MM.1S (cell line): Measurements from ENCODE around the gene CALHM2.

Experiments
- DNase-seq: peaks from one replicate; pipeline ENCODE4 v3.0.0-alpha.2; 2015
- H2AFZ ChIP-seq: fragments of 300-600 bp; sonication (generic); 2 replicates; pipeline ENCODE4 v1.6.0; 2016; ENCODE audit warnings: antibody characterized with exemption, low read length
- H3F3A ChIP-seq: fragments of 300-600 bp; sonication (generic); 2 replicates; pipeline ENCODE4 v1.6.1; 2016; ENCODE audit warnings: mild to moderate bottlenecking, antibody characterized with exemption, low read length, moderate library complexity, mixed read lengths; ENCODE audit not compliant: insufficient read depth
- H3K27ac ChIP-seq: fragments of 300-600 bp; sonication (generic); 2 replicates; pipeline ENCODE4 v1.5.1; 2016; ENCODE audit warnings: mild to moderate bottlenecking, low read length
- H3K27me3 ChIP-seq: fragments of 300-600 bp; sonication (generic); replicated peaks from 2 replicates; pipeline ENCODE4 v1.6.0; 2016; ENCODE audit warnings: low read length; ENCODE audit not compliant: insufficient read depth
- H3K36me3 ChIP-seq: fragments of 300-600 bp; sonication (generic); replicated peaks from 2 replicates; pipeline ENCODE4 v1.6.1; 2016; ENCODE audit warnings: mild to moderate bottlenecking, low read length, mixed read lengths; ENCODE audit not compliant: insufficient read depth
- H3K4me1 ChIP-seq: fragments of 300-600 bp; sonication (generic); 2 replicates; pipeline ENCODE4 v1.6.1; 2016; ENCODE audit warnings: low read length, mixed read lengths
- H3K4me2 ChIP-seq: fragments of 300-600 bp; sonication (generic); 2 replicates; pipeline ENCODE4 v1.6.0; 2016; ENCODE audit warnings: low read depth, low read length
- H3K4me3 ChIP-seq: fragments of 300-600 bp; sonication (generic); 2 replicates; pipeline ENCODE4 v1.5.1; 2016; ENCODE audit warnings: low read length, mixed read lengths
- H3K79me2 ChIP-seq: fragments of 300-600 bp; sonication (generic); 2 replicates; pipeline ENCODE4 v1.6.1; 2016; ENCODE audit warnings: mixed run types, low read length, mixed read lengths
- H3K9ac ChIP-seq: fragments of 300-600 bp; sonication (generic); 2 replicates; pipeline ENCODE4 v1.6.1; 2016; ENCODE audit warnings: low read length, mixed read lengths
- H3K9me2 ChIP-seq: fragments of 300-600 bp; sonication (generic); replicated peaks from 2 replicates; pipeline ENCODE4 v1.6.1; 2016; ENCODE audit warnings: mild to moderate bottlenecking, low read length, mixed read lengths; ENCODE audit not compliant: insufficient read depth
- H3K9me3 ChIP-seq: fragments of 300-600 bp; sonication (generic); replicated peaks from 2 replicates; pipeline ENCODE4 v1.6.1; 2016; ENCODE audit warnings: mild to moderate bottlenecking, low read length, mixed read lengths; ENCODE audit not compliant: insufficient read depth
- H4K20me1 ChIP-seq: fragments of 300-600 bp; sonication (generic); 2 replicates; pipeline ENCODE4 v1.6.1; 2016; ENCODE audit warnings: mild to moderate bottlenecking, low read length, moderate library complexity, mixed read lengths; ENCODE audit not compliant: insufficient read depth
- EZH2 ChIP-seq: fragments of 300-600 bp; sonication (generic); optimal IDR thresholded peaks from 2 replicates; pipeline ENCODE3; 2017; ENCODE audit warnings: low read depth, mild to moderate bottlenecking, antibody characterized with exemption, low read length, mixed read lengths
- EZH2phosphoT487 ChIP-seq: fragments of 300-600 bp; sonication (generic); IDR thresholded peaks from 2 replicates; pipeline ENCODE4 v1.6.1; 2018; ENCODE audit warnings: antibody characterized with exemption, low read length
- TF ChIP-seq, protein P1 (sequence below): fragments of 300-600 bp; sonication (generic); IDR thresholded peaks from 2 replicates; pipeline ENCODE4 v1.5.1; 2016; ENCODE audit warnings: antibody characterized with exemption, low read length, mixed read lengths

The CALHM2 gene

DNA sequence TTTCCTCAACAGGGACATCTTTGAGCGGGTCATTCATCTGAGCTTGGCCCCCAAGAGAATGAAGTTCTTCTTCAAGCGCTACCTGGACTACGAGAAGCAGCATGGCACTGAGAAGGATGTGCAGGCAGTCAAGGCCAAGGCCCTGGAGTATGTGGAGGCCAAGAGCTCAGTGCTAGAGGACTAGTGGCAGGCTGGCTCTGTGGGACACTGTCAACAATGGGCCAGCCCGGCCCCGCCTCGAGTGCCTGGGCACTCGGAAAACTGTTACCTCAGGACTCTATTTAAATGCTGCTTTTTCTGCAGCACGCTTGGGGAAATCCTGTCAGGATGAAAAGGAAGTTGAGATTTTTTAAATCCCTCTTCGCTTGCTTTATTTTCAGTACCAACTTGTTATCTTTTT, 6.8 kb downstream of the CALHM2 start:
- H2AFZ ChIP-seq, result no peak overlapping the region
- peaks cover 18% of the 10 kb centered on the region for H3K79me2 ChIP-seq
- H4K20me1 ChIP-seq, result no peaks in the 10 kb centered on the region
- no peak for DNase-seq
- no peaks in the 10 kb centered on the region; the same call in 1 of the 2 replicates for H3K36me3 ChIP-seq
- H3K9me3 ChIP-seq, result no peaks in the 10 kb centered on the region
- no peaks in the 10 kb centered on the region for H3F3A ChIP-seq
- TF ChIP-seq, protein P1, sequence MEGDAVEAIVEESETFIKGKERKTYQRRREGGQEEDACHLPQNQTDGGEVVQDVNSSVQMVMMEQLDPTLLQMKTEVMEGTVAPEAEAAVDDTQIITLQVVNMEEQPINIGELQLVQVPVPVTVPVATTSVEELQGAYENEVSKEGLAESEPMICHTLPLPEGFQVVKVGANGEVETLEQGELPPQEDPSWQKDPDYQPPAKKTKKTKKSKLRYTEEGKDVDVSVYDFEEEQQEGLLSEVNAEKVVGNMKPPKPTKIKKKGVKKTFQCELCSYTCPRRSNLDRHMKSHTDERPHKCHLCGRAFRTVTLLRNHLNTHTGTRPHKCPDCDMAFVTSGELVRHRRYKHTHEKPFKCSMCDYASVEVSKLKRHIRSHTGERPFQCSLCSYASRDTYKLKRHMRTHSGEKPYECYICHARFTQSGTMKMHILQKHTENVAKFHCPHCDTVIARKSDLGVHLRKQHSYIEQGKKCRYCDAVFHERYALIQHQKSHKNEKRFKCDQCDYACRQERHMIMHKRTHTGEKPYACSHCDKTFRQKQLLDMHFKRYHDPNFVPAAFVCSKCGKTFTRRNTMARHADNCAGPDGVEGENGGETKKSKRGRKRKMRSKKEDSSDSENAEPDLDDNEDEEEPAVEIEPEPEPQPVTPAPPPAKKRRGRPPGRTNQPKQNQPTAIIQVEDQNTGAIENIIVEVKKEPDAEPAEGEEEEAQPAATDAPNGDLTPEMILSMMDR, result no peak
- TF ChIP-seq EZH2 (no peak), EZH2phosphoT487 (no peak)
- no peaks in the 10 kb centered on the region for H3K27me3 ChIP-seq
- no peaks in the 10 kb centered on the region for H3K4me1 ChIP-seq
- H3K4me2 ChIP-seq, result no peak overlapping the region
- no peak overlapping the region for H3K9ac ChIP-seq
- no peaks in the 10 kb centered on the region for H3K9me2 ChIP-seq
- H3K4me3 ChIP-seq, result no peak overlapping the region
- H3K27ac ChIP-seq, result no peak overlapping the region

DNA sequence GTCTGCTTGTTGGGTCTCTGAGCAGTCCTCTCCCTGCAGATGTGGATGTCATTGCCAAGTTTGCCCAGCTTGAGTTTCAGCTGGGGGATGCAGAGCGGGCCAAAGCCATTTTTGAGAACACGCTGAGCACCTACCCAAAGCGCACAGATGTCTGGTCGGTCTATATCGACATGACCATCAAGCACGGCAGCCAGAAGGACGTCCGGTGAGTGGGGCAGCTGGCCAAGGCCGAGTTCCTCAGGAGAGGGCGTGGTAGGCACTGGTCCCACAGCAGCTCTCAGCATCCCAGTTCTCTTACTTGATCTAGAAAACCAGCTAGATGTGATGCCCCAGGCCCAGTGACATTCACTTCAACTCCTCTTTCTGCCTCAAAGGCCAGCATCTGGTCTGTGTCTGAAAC, 7.7 kb downstream of the CALHM2 start:
- peaks cover 11% of the 10 kb centered on the region; the same call in 1 of the 2 replicates for H3K79me2 ChIP-seq
- H3K9me2 ChIP-seq, result no peaks in the 10 kb centered on the region
- no peak overlapping the region for H2AFZ ChIP-seq
- no peak overlapping the region for H3K9ac ChIP-seq
- no peak overlapping the region for H3K4me3 ChIP-seq
- H3K27ac ChIP-seq, result no peak overlapping the region
- H4K20me1 ChIP-seq, result no peaks in the 10 kb centered on the region
- H3K27me3 ChIP-seq, result no peaks in the 10 kb centered on the region
- H3K9me3 ChIP-seq, result no peaks in the 10 kb centered on the region
- TF ChIP-seq, protein P1, result no peak
- TF ChIP-seq EZH2, result no peak
- no peak for TF ChIP-seq EZH2phosphoT487
- no peak for DNase-seq
- H3K4me1 ChIP-seq, result no peaks in the 10 kb centered on the region
- no peaks in the 10 kb centered on the region for H3F3A ChIP-seq
- peaks cover 5% of the 10 kb centered on the region; the same call in 1 of the 2 replicates for H3K36me3 ChIP-seq
- H3K4me2 ChIP-seq, result no peak overlapping the region

- no peaks in the 10 kb centered on the region for H3K4me1 ChIP-seq
- H3K4me3 ChIP-seq, result no peak overlapping the region
- H4K20me1 ChIP-seq, result no peaks in the 10 kb centered on the region
- H3K9ac ChIP-seq, result no peak overlapping the region
- TF ChIP-seq EZH2 (no peak), EZH2phosphoT487 (no peak)
- TF ChIP-seq, protein P1, result no peak
- peaks cover 5% of the 10 kb centered on the region; the same call in 1 of the 2 replicates for H3K36me3 ChIP-seq
- no peak for DNase-seq
- no peak overlapping the region for H3K27ac ChIP-seq
- no peaks in the 10 kb centered on the region for H3K9me2 ChIP-seq
- no peak overlapping the region for H3K4me2 ChIP-seq
- no peaks in the 10 kb centered on the region for H3F3A ChIP-seq
- 0 out of 2 replicates have a peak, but pooled peaks cover 3% of the 10 kb centered on the region for H3K79me2 ChIP-seq
- no peaks in the 10 kb centered on the region for H3K9me3 ChIP-seq
- no peaks in the 10 kb centered on the region for H3K27me3 ChIP-seq
- no peak overlapping the region for H2AFZ ChIP-seq
Measured at GRCh38 chr10:103443475-103444185, 8.5 kb downstream of the CALHM2 start.
